ENCODE results near the gene PUS7.
"Not testable (repeated sequence)": the region's sequence is repeated elsewhere in the genome, so short reads cannot be mapped to it uniquely, and the experiment has no call there.

The PUS7 gene

GRCh38 chr7:105493923-105494315, 28.2 kb downstream of the PUS7 start:
- DNase-seq, result no peak

GRCh38 chr7:105493196-105493922, 28.7 kb downstream of the PUS7 start:
- DNase-seq, result no peak

GRCh38 chr7:105489409-105489808, 32.7 kb downstream of the PUS7 start:
- no peak for DNase-seq

- no peak for DNase-seq
Observed at GRCh38 chr7:105487579-105488571, 34.2 kb downstream of the PUS7 start.

GRCh38 chr7:105480931-105481330, 41.1 kb downstream of the PUS7 start:
- no peak for DNase-seq

GRCh38 chr7:105478606-105479005, 43.5 kb downstream of the PUS7 start:
- DNase-seq, result no peak

GRCh38 chr7:105477908-105478307, 44.2 kb downstream of the PUS7 start:
- no peak for DNase-seq

- no peak for DNase-seq
Observed at GRCh38 chr7:105474045-105474444, 48.0 kb downstream of the PUS7 start.

- no peak for DNase-seq
Observed at GRCh38 chr7:105473163-105473562, 48.9 kb downstream of the PUS7 start.

- DNase-seq, result no peak
Observed at GRCh38 chr7:105470846-105471245, 51.2 kb downstream of the PUS7 start.

GRCh38 chr7:105470090-105470489, 52.0 kb downstream of the PUS7 start:
- no peak for DNase-seq

- DNase-seq, result no peak
Observed at GRCh38 chr7:105462765-105463420, 59.2 kb downstream of the PUS7 start.

GRCh38 chr7:105461518-105461917, 60.6 kb downstream of the PUS7 start:
- DNase-seq, result no peak

GRCh38 chr7:105457619-105458225, 64.3 kb downstream of the PUS7 start:
- no peak for DNase-seq

- DNase-seq, result no peak
Observed at GRCh38 chr7:105454921-105455320, 67.2 kb downstream of the PUS7 start.

- no peak for DNase-seq
Observed at GRCh38 chr7:105454095-105454747, 67.8 kb downstream of the PUS7 start.

- no peak for DNase-seq
Observed at GRCh38 chr7:105452085-105452484, 70.0 kb downstream of the PUS7 start.

- not testable (repeated sequence) for DNase-seq
Observed at GRCh38 chr7:105450870-105451269, 71.2 kb downstream of the PUS7 start.

GRCh38 chr7:105450177-105450861, 71.8 kb downstream of the PUS7 start:
- DNase-seq, result no peak

- no peak for DNase-seq
Observed at GRCh38 chr7:105448181-105448580, 73.9 kb downstream of the PUS7 start.

- no peak for DNase-seq
Observed at GRCh38 chr7:105444342-105444987, 77.6 kb downstream of the PUS7 start.

Measured in stimulated activated naive CD4-positive, alpha-beta T cell treated with Interleukin-2 at 50 U/mL for 16 hours (primary cell).